ENCODE data around the gene LRRC14B.

Gene LRRC14B

GRCh38 chr5:174876-175465 is 16.3 kb upstream of the LRRC14B start:
- DNase-seq (ENCODE audit: low spot score) = no peak

DNA sequence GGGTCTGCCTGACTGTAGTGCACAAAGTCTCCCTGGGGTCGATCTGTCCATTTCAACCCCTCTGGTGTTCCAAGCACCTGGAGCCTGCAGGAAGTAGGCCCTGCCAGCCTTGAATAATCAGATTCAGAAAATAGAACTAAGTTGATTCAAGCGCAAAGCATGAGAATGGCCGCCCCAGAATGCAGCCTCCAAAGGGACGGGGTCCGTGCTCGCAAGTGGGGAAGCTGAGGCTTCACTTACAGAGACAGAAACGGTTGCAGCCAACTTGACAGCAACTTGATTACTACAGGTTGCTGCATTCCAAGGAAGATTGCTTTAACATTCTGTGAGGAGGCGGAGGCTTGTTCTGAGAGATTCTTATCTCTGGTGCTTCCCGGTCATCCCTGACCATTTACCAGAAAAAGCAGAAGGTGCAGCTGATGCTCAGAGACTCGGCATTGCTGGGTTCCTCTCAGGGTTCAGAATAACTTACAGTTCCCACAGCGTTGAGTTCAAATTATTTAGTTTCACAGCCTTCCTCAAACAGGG is 14.9 kb upstream of the LRRC14B start:
- DNase-seq (ENCODE audit: low spot score) = no peak

GRCh38 chr5:178110-178509 is 13.2 kb upstream of the LRRC14B start:
- DNase-seq (ENCODE audit: low spot score) = no peak

DNA sequence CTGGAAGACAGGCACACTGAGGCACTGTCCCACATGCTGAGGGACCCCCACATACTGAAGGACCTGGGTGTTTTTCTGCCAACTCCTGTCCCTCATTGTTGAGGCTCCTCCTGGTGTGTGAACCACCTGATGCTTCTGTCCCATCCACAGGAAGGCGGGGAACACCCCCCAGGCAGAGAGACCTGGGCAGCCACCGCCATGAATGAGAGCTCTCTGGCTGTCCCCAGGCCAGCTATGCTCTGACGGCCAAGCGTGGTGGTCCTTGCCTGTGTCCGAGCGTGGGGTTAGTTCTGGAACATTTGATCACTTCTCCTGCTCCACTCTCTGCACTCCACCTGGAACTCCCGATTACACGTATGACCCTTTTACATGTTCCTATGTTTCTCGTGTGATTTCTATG is 11.9 kb upstream of the LRRC14B start:
- no peak for DNase-seq (ENCODE audit: low spot score)

GRCh38 chr5:180286-180918 is 10.9 kb upstream of the LRRC14B start:
- no peak for DNase-seq (ENCODE audit: low spot score)

- no peak for DNase-seq (ENCODE audit: low spot score)
Observed at GRCh38 chr5:181160-181559, 10.1 kb upstream of the LRRC14B start.

- no peak for DNase-seq (ENCODE audit: low spot score)
Observed at GRCh38 chr5:181566-181965, 9.7 kb upstream of the LRRC14B start.

- no peak for DNase-seq (ENCODE audit: low spot score)
Observed at GRCh38 chr5:182126-182525, 9.2 kb upstream of the LRRC14B start.

DNA sequence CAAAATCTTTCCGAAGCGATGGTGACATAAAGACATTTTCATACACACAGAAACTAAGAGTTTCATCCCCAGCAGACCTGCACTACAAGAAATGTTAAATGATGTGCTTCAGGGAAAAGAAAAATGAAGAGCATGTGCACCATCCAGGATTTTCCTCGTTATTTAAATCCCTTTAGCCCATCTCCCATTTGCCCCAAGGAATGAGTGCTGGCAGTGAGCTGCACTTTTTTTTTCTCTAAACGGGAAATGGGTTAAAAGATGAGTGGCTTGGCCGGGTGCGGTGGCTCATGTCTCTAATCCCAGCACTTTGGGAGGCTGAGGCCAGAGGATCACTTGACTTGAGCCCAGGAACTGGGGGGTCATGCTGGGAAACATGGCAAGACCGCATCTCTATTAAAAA is 6.8 kb upstream of the LRRC14B start:
- no peak for DNase-seq (ENCODE audit: low spot score)

DNA sequence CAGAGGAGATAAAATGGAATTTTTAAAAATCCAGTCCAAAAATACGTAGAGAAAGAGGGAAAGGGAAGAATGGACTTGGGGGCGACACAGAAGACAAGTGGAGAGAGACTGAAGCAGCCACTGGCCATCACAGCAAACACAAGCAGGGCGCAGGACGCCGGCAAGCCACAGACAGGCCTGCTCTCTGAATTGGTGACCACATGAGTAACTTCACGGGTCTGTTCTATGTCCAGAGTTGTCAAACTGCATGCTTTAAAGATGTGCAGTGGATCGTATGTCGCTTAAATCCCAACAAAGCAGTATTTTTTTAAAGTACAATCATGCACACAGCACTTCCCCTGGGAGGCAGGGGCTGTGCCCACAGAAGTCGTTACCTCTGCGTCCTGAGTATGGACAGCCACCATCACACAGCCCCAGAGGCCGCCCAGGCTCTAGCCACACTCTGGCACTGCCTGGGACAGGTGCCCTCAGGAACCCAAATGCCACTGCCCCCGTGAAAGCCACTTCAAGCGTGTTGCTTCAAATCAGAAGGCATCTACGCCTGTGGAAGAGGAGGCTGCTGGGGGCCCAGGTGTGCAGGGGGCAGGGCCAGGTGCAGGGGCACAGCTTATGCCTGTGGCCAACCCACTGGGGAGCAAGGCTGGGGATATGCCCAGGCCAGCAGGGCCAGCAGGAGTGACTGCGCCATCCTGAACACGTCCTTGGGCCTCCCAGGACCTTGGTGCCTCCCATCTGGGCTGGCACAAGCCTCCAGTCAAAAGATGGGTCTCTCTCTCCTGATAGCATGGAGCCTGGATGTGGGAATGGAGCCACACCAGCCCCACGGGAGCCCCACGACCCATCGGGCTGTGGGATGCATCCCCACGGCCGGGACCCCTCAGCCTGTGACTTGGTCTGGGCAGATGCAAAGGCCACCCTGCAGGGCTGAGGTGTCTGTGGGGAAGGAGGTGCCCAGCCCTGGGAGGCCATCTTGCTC is 5.9 kb upstream of the LRRC14B start:
- DNase-seq (ENCODE audit: low spot score) = no peak

GRCh38 chr5:186091-187041 is 4.9 kb upstream of the LRRC14B start:
- no peak for DNase-seq (ENCODE audit: low spot score)

GRCh38 chr5:187042-187431 is 4.3 kb upstream of the LRRC14B start:
- DNase-seq (ENCODE audit: low spot score) = no peak

DNA sequence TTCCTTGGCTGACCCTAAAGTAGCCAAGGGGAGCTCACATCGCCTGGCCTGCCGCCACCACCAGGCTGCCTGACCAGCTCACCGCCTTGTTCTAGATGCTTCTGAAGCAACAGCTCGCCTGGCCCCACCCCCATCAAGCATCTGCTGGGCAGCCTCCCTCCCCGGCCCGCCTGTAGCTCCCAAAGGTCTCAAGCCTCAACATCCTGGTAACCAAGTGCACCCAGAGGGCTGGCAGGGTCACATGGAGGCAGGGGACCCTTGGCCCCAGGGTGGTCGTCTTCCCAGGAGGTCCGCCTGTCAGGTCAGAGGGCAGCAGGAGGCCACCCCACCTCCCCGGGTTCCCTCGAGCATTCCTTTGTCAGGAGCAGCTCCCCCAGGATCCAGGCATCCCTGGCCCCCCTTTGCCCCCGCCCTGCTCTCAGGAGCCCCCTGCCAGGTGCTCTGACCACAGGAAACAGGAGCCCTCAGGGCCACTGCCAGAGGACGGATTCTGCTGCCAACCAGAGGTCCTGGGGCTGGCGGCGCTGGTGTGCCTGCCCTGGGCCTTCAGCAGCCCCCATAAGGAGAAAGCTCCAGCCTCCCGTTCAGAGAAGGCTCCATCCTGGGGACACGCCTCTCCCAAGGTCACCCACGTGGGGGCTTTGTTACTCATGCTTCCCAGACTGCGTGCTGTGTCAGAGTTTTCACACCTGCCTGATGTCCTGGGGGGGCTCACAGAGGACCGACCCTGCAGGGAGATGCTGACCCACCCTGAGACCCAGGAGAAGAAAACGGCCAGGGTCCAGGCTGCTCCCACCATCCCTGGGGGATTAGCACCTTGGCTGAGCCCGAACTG is 3.5 kb upstream of the LRRC14B start:
- DNase-seq (ENCODE audit: low spot score) = no peak

DNA sequence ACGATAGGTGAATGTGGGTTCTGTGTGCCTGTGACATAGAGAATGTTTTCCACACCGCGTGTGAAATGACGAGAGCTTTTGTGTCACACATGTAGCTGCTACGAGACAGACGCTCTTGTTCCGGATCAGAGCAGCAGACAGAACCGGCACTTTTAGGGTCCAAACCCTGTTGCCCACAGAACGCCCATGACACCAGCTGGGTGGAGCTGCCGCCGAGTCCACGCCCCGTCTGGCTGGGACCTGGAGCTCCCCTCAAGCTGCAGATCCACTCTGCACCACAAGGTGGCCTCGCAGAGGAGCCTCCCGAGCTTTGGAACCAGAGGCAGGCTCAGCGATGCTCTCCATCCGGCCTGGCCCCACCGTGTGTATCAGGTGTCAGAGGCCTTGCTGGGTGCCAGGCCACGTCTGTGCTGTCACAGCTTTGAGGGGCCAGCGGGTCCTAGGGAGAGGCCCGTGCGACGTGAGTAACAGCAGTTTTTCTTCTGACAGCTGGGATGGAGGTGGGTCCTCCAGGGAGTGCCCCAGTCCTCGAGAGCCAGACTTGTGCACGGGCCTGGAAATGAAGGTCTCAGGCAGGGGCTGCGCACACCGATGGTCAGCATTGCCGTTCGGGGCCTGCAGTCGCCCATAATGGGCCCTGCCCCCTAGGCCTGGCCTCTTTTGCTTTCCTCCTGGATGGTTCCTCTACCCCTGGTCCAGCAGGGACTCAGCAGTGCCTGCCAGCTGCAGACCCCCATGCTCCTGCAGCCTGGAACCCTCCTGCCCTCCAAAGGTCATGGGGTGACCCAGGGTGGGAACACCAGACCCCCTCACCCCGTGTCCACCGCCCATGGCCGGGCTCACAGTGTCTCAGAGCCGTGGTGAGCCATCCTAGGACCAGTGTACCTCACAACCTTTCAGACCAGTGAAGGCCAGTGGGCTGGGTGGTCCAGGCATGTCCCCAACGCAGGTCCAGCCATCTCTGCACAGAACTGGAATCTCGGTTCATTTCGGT is 2.5 kb upstream of the LRRC14B start:
- DNase-seq (ENCODE audit: low spot score) = peak; percentile 65

GRCh38 chr5:189486-189885 is 1.8 kb upstream of the LRRC14B start:
- DNase-seq (ENCODE audit: low spot score) = no peak

- DNase-seq (ENCODE audit: low spot score) = no peak
Observed at GRCh38 chr5:189976-190365, 1.3 kb upstream of the LRRC14B start.

DNA sequence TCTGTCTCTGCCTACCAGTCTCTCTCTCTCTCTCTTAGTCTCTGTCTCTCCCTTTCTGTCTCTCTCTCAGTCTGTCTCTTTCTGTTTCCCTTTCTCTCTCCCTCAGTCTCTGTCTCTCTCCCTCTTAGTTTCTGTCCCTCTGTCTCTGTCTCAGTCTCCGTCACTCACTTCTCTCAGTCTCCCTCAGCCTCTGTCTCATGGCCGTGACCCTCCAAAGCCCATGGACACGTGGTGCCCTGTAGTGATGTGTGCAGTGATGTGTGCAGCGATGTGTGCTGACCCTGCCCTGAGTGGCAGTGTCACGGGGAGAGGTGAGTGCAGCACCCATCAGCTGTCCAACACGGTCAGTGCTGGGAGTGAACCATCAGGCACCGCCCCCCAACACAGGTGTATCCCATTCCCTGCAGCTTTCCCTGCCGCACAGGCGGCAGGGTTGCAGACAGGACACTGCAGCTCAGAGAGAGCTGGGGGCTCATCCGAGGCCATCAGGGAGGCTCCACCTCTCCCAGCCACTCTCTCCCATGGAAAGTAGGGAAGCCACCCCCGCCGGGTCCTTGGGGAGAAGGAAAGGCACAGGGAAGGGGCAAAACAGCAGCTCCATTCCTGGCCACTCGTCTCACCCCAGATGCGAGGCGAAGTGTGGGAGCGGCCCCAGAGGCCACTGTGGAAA is 794 bp upstream of the LRRC14B start:
- DNase-seq (ENCODE audit: low spot score) = no peak

- no peak for DNase-seq (ENCODE audit: low spot score)
Observed at GRCh38 chr5:191949-192690, 825 bp downstream of the LRRC14B start.

Measured in putamen (tissue), 1 donor.